HG03558 (cell line): ENCODE measurements around the gene HUNK.

Experiments used
- ATAC-seq: cut with Tn5 transposase; IDR thresholded peaks from one replicate; pipeline ENCODE4 v1.9.1; 2021; ENCODE audit warnings: moderate number of reproducible peaks; ENCODE audit not compliant: unreplicated experiment; ENCODE audit errors: extremely low read depth

HUNK gene

DNA sequence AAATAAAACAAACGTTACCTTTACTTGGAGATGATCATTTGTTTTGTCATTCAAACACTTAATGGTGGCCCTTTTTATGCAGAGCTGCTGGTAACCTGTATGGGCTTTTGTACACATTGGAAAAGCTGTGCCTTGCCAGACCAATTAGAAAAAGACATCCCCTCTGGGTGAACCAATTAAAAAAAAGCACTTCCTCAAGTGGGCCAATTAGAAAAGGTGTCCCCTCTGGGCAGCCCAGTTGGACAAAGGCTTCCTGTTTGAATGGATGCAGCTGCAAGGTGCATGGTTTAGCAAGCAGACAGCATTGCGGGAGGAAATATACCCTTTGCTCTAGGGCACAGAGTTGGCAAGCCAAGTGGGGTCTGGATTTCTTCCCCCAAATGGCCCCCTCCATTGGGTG, 21.6 kb downstream of the HUNK start:
- ATAC-seq: no peak

- no peak for ATAC-seq
These were observed 22.4 kb downstream of the HUNK start for GRCh38 chr21:31895077-31895835.

GRCh38 chr21:31896019-31896418, 23.2 kb downstream of the HUNK start:
- no peak for ATAC-seq

- no peak for ATAC-seq
These were observed 24.5 kb downstream of the HUNK start for GRCh38 chr21:31897311-31897710.

DNA sequence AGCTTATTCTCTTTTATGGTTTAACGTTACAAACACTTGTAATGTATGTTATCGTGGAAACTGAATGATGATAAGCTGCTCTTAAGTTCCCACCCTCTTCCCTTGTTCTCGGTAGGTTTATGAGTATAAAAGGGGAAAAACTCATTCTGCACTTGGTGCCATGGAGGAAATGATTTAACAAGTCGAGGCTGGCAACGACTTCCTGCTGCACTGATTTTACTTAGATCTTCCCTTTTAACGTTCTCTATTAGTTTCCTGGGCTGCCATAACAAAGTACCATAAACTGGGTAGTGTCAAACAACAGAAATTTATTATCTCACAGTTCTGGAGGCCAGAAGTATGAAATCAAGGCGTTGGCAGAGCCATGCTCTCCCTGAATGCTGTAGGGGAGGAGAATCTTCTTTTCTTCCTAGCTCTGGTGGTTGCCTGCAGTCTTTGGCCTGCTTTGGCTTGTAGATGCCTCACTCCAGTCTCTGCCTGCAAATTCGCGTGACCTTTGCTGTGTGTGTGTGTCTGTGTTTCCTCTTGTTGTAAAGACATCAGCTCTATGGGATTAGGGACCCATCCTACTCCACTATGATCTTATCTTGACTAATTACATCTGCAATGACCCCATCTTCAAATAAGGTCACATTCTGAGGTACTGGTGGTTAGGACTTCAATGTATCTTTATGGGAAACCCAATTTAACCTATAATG, 26.3 kb downstream of the HUNK start:
- ATAC-seq: no peak

- ATAC-seq: no peak
These were observed 27.5 kb downstream of the HUNK start for GRCh38 chr21:31900121-31900895.

- no peak for ATAC-seq
These were observed 28.5 kb downstream of the HUNK start for GRCh38 chr21:31901315-31901714.

DNA sequence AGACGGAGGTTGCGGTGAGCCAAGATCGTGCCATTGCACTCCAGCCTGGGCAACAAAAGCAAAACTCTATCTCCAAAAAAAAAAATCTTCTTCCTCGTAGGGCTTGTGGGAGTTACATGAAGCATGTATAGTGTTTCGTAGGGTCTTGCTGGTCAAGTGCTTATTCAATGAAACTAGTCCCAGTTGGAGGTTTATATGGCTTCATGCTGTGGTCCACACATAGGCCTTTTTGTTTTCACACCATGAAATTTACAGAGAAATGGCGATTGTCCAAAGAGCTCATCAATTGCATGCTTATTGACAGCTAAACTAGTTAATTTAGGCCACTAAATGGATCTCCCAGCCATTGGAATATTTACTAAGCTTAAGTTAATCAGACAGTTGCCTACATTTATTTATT, 29.6 kb downstream of the HUNK start:
- no peak for ATAC-seq

- ATAC-seq: no peak
These were observed 31.1 kb downstream of the HUNK start for GRCh38 chr21:31903896-31904295.

DNA sequence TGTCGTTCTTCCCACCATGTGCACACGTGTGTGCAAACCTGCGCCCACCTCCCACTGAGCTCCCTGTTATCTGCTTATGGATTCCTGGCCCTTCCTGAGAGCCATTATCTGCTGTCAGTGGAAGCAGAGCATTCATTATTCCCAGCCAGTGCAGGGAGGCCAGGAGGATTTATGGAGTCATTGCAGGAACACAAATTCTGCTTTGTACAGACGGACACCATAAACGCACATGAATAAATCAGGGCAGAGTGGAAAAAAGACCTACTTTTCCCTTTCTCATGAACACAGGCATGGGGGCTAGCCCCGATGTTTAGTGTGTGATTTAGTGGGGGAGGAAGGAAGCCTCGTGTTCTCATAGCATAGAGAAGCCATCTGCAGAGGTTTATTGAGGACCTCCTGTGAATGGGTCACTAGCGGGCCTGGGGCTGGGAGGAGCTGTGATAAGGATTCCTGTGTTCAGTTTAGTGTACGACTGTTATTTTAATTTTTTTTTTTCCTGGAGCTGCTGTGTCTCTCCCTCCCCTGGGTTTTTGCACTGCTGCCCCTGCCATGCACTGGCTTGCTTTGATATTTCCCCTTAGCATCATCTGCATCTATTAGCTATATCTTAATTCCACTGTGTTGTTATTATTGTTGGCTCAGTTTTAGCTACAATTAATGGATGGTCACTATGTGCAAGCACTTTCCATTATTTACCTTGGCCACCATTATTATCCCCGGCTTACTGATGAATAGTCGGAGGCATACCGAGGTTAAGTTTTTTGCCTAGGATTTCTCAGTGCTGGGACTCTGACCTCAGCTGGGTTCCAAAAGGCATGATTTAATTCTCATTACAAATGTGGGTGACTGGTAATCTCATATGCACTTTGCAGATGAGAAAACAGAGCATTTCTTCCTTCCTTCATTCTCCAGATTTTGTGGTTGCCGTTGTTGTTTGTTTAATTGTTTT, 33.0 kb downstream of the HUNK start:
- no peak for ATAC-seq

DNA sequence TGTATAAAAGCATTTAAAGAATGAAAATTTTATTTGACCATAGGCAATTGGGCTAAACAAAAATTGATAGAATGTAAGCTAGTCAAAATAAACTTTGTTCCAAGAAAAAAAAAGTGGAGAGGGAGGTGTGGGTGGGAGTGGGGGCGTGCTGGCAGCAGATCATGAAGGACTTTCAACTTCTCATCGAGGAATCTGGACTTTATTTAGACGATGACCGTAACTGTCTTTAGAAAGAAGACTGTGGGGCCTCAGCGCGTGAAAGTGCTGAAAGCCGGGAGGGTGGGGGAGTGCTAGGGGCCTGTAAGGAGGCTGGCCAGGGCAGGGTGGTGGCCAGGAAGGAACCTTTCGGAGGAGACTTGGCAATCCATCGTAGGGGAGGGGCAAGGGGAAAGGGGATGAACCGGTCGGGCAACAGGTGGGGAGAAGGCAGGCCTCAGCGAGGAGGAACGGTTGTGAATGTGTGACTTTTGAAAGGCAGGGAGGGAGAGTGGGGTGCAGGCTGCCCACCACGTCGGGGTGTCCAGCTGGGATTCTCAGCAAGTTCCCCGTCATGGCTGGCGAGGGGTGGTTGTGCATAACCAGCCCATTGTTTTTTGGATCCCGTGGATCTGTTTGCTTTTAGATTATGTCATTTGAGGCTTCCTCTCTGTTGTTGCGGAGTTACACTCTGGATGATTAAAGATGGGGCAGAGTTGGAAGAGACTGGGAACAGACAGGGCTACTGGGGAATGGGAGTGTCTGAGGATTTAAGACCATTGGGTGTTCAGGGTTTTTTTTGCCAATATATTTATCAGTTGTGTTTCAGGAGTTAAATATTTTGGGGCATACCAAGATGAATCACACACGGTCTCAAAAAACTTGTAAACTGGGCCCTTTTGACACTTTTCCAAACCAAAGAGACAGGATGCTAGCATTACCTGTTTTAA, 35.5 kb downstream of the HUNK start:
- no peak for ATAC-seq

- ATAC-seq: no peak
These were observed 36.6 kb downstream of the HUNK start for GRCh38 chr21:31909153-31910073.

- no peak for ATAC-seq
These were observed 37.3 kb downstream of the HUNK start for GRCh38 chr21:31910074-31910470.

- no peak for ATAC-seq
These were observed 38.5 kb downstream of the HUNK start for GRCh38 chr21:31911138-31911907.

- ATAC-seq: no peak
These were observed 39.7 kb downstream of the HUNK start for GRCh38 chr21:31912501-31912900.

- no peak for ATAC-seq
These were observed 40.4 kb downstream of the HUNK start for GRCh38 chr21:31913182-31913608.

GRCh38 chr21:31914472-31914871, 41.7 kb downstream of the HUNK start:
- no peak for ATAC-seq
